Liver (tissue), 9 donors: ENCODE measurements around the gene PNLIPRP3. TPM values are rescaled to one million over a fixed set of nuclear protein-coding genes. Genes with fewer than 3 reads are reported as not detected.

ENCODE experiments used
- DNase-seq: peaks from one replicate; pipeline ENCODE4 v3.0.0-alpha.2; 2017; ENCODE audit warnings: low spot score
- H3K27ac ChIP-seq, 2 donors: one replicate each; pipeline ENCODE4 v1.7.0; 2013; ENCODE audit warnings: inconsistent platforms in 2 of 2, low read length in 2 of 2, control low read depth in 1 of 2, low read depth in 1 of 2, mild to moderate bottlenecking in 1 of 2
- H3K27me3 ChIP-seq, 4 donors: one replicate each; pipeline versions ENCODE4 v1.6.1 to v1.7.0; 2013; ENCODE audit warnings: low read length in 3 of 4, inconsistent platforms in 1 of 4, mild to moderate bottlenecking in 1 of 4, moderate library complexity in 1 of 4; ENCODE audit not compliant: control insufficient read depth in 4 of 4, insufficient read depth in 4 of 4
- H3K36me3 ChIP-seq, 4 donors: one replicate each; pipeline versions ENCODE4 v1.6.1 to v1.7.0; 2013; ENCODE audit warnings: low read length in 3 of 4, mild to moderate bottlenecking in 3 of 4, low read depth in 1 of 4, moderate library complexity in 1 of 4; ENCODE audit not compliant: control insufficient read depth in 4 of 4, insufficient read depth in 3 of 4
- H3K4me1 ChIP-seq, 4 donors: one replicate each; pipeline versions ENCODE4 v1.6.1 to v1.7.0; 2013; ENCODE audit warnings: low read length in 3 of 4, mild to moderate bottlenecking in 3 of 4, moderate library complexity in 1 of 4; ENCODE audit not compliant: control insufficient read depth in 4 of 4, insufficient read depth in 4 of 4
- H3K4me3 ChIP-seq, 3 donors: one replicate each; pipeline versions ENCODE4 v1.6.1 to v1.7.0; 2013; ENCODE audit warnings: low read length in 3 of 3, control low read depth in 1 of 3, low read depth in 1 of 3, mild to moderate bottlenecking in 1 of 3
- H3K9ac ChIP-seq, 2 donors: one replicate each; pipeline ENCODE4 v1.7.0; 2013; ENCODE audit warnings: low read length in 2 of 2, mild to moderate bottlenecking in 2 of 2, moderate library complexity in 2 of 2, control low read depth in 1 of 2, low read depth in 1 of 2
- H3K9me3 ChIP-seq, 4 donors: one replicate each; pipeline versions ENCODE4 v1.6.1 to v1.7.0; 2013; ENCODE audit warnings: low read length in 3 of 4; ENCODE audit not compliant: control insufficient read depth in 4 of 4
- CTCF ChIP-seq: fragments of 150-350 bp; IDR thresholded peaks from 2 replicates; pipeline ENCODE4 v1.5.1; 2017; ENCODE audit warnings: improper control_type of control experiment, low read depth, low read length; ENCODE audit not compliant: missing input control
- EGR1 ChIP-seq, 2 donors: IDR thresholded peaks; 2 replicates each; pipeline ENCODE4 v1.6.1; 2016 to 2018; ENCODE audit warnings: antibody characterized with exemption in 2 of 2, low read depth in 2 of 2
- FOXA1 ChIP-seq: IDR thresholded peaks from 2 replicates; pipeline ENCODE4 v1.6.1; 2016; ENCODE audit warnings: antibody characterized with exemption
- GABPA ChIP-seq, 2 donors: IDR thresholded peaks in 1 of 2; conservative IDR thresholded peaks in 1 of 2; 2 replicates each; pipeline ENCODE4 v1.6.1; 2016; ENCODE audit warnings: antibody characterized with exemption in 2 of 2, mild to moderate bottlenecking in 1 of 2, moderate library complexity in 1 of 2
- HNF4A ChIP-seq, 2 donors: conservative IDR thresholded peaks; 2 replicates each; pipeline ENCODE4 v1.6.1; 2016; ENCODE audit warnings: antibody characterized with exemption in 2 of 2, mild to moderate bottlenecking in 2 of 2
- HNF4G ChIP-seq: IDR thresholded peaks from 2 replicates; pipeline ENCODE4 v1.6.1; 2016; ENCODE audit warnings: antibody characterized with exemption
- JUND ChIP-seq, 2 donors: IDR thresholded peaks; 2 replicates each; pipeline ENCODE4 v1.6.1; 2016; ENCODE audit warnings: antibody characterized with exemption in 2 of 2
- MAX ChIP-seq: IDR thresholded peaks from 2 replicates; pipeline ENCODE4 v1.6.1; 2016; ENCODE audit warnings: antibody characterized with exemption
- NR2F2 ChIP-seq: IDR thresholded peaks from 2 replicates; pipeline ENCODE4 v1.6.1; 2016; ENCODE audit warnings: antibody characterized with exemption
- RAD21 ChIP-seq, 2 donors: IDR thresholded peaks; 2 replicates each; pipeline ENCODE4 v1.6.1; 2016; ENCODE audit warnings: antibody characterized with exemption in 2 of 2, mild to moderate bottlenecking in 2 of 2
- RXRA ChIP-seq, 2 donors: IDR thresholded peaks; 2 replicates each; pipeline ENCODE4 v1.6.1; 2017 to 2018; ENCODE audit warnings: antibody characterized with exemption in 2 of 2, mild to moderate bottlenecking in 1 of 2
- SP1 ChIP-seq: IDR thresholded peaks from 2 replicates; pipeline ENCODE4 v1.6.1; 2018; ENCODE audit warnings: antibody characterized with exemption, mild to moderate bottlenecking
- TAF1 ChIP-seq: conservative IDR thresholded peaks from 2 replicates; pipeline ENCODE4 v1.6.1; 2016; ENCODE audit warnings: antibody characterized with exemption, mild to moderate bottlenecking
- YY1 ChIP-seq: IDR thresholded peaks from 2 replicates; pipeline ENCODE4 v1.6.1; 2016; ENCODE audit warnings: antibody characterized with exemption, mild to moderate bottlenecking
- ZBTB33 ChIP-seq: IDR thresholded peaks from 2 replicates; pipeline ENCODE4 v1.6.1; 2016; ENCODE audit warnings: antibody characterized with exemption
- WGBS: extraction: QIAGEN DNeasy Blood & Tissue Kit; methylation state at CpG from one replicate; pipeline ENCODE4 v1.1.7; 2013; 5-methylcytosine and 5-hydroxymethylcytosine counted together
- polyA plus RNA-seq, 2 donors: library from polyadenylated mRNA; stranded (reverse) in 1 of 2; unstranded in 1 of 2; fragments of 200-250 nt in 1 of 2; fragments of >200 nt in 1 of 2; fragmentation: Nextera tagmentation in 1 of 2; extraction: Ambion mirVana in 1 of 2; gene quantifications; one replicate each; pipeline versions ENCODE4 v1.2.1 to v1.2.3, GENCODE V29; 2013 to 2015
- total RNA-seq, 2 donors: library from RNA; depleted of rRNA; stranded (reverse); fragments of >200 nt; gene quantifications; one replicate each; pipeline ENCODE4 v1.2.3, GENCODE V29; 2014
- TF ChIP-seq, protein P1 (sequence below): IDR thresholded peaks from 2 replicates; pipeline ENCODE4 v1.6.1; 2016; ENCODE audit warnings: antibody characterized with exemption, mild to moderate bottlenecking
- TF ChIP-seq, protein P2 (sequence below): IDR thresholded peaks from 2 replicates; pipeline ENCODE4 v1.6.1; 2016; ENCODE audit warnings: antibody characterized with exemption
- donor health status: healthy.
- donor health status: healthy.
- donor health status: healthy.
- donor health status: healthy.
- donor health status: healthy.

The PNLIPRP3 gene
- total and polyA plus RNA-seq, 4 donors: not detected

GRCh38 chr10:116408719-116409118 is 18.9 kb upstream of the PNLIPRP3 start (continued):
- TF ChIP-seq, protein P1, sequence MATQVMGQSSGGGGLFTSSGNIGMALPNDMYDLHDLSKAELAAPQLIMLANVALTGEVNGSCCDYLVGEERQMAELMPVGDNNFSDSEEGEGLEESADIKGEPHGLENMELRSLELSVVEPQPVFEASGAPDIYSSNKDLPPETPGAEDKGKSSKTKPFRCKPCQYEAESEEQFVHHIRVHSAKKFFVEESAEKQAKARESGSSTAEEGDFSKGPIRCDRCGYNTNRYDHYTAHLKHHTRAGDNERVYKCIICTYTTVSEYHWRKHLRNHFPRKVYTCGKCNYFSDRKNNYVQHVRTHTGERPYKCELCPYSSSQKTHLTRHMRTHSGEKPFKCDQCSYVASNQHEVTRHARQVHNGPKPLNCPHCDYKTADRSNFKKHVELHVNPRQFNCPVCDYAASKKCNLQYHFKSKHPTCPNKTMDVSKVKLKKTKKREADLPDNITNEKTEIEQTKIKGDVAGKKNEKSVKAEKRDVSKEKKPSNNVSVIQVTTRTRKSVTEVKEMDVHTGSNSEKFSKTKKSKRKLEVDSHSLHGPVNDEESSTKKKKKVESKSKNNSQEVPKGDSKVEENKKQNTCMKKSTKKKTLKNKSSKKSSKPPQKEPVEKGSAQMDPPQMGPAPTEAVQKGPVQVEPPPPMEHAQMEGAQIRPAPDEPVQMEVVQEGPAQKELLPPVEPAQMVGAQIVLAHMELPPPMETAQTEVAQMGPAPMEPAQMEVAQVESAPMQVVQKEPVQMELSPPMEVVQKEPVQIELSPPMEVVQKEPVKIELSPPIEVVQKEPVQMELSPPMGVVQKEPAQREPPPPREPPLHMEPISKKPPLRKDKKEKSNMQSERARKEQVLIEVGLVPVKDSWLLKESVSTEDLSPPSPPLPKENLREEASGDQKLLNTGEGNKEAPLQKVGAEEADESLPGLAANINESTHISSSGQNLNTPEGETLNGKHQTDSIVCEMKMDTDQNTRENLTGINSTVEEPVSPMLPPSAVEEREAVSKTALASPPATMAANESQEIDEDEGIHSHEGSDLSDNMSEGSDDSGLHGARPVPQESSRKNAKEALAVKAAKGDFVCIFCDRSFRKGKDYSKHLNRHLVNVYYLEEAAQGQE: no peak
- TF ChIP-seq YY1: no peak
- TF ChIP-seq GABPA (IDR thresholded peaks at IDR 0.05 in 1 of 2, conservative IDR thresholded peaks at IDR 0.05 in 1 of 2): no peak
- TF ChIP-seq HNF4G: no peak

DNA sequence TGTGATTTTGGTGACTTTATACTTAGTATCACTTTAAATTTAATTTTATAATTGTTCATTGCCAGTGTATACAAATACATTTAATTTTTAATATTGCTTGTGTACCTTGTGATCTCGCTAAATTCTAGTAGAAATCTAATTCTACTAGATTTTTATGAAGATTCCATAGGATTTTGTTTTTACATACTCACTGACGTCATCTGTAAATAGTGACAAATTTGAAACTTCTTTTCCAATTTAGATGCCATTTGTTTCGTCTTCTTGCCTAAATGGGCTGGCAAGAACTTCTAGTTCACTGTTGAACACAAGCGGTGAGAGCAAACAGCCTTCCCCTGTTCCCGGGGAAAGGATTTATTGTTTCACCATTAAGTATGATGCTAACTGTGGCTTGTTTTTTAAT is 17.3 kb upstream of the PNLIPRP3 start:
- Histone ChIP-seq H3K9me3 (no peaks in the 10 kb centered on the region), H3K9ac (no peak overlapping the region), H3K27ac (no peak overlapping the region), H3K4me1 (no peaks in the 10 kb centered on the region), H3K4me3 (no peak overlapping the region), H3K36me3 (no peaks in the 10 kb centered on the region), H3K27me3 (no peaks in the 10 kb centered on the region)
- 83% methylated on average over 5 of the region's 5 CpGs for WGBS
- TF ChIP-seq MAX (no peak), HNF4A (conservative IDR thresholded peaks at IDR 0.05) (no peak), GABPA (IDR thresholded peaks at IDR 0.05 in 1 of 2, conservative IDR thresholded peaks at IDR 0.05 in 1 of 2) (no peak), JUND (IDR thresholded peaks at IDR 0.05) (no peak), RAD21 (IDR thresholded peaks at IDR 0.05) (no peak), EGR1 (IDR thresholded peaks at IDR 0.05; ENCODE audit: low read depth in 2 of 2) (no peak), HNF4G (no peak), NR2F2 (no peak), SP1 (no peak), RXRA (IDR thresholded peaks at IDR 0.05) (no peak), ZBTB33 (no peak), TAF1 (no peak), CTCF (no peak), FOXA1 (no peak)
- TF ChIP-seq, protein P1: no peak
- TF ChIP-seq, protein P2, sequence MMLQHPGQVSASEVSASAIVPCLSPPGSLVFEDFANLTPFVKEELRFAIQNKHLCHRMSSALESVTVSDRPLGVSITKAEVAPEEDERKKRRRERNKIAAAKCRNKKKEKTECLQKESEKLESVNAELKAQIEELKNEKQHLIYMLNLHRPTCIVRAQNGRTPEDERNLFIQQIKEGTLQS: no peak
- no peak for DNase-seq
